Liver (tissue), 9 donors: ENCODE results near the gene TMA16. TPM values are rescaled to one million over a fixed set of nuclear protein-coding genes. Genes with fewer than 3 reads are reported as not detected.

Experiments
- DNase-seq: peaks from one replicate; pipeline ENCODE4 v3.0.0-alpha.2; 2017; ENCODE audit warnings: low spot score
- H3K27ac ChIP-seq, 2 donors: one replicate each; pipeline ENCODE4 v1.7.0; 2013; ENCODE audit warnings: inconsistent platforms in 2 of 2, low read length in 2 of 2, control low read depth in 1 of 2, low read depth in 1 of 2, mild to moderate bottlenecking in 1 of 2
- H3K27me3 ChIP-seq, 4 donors: one replicate each; pipeline versions ENCODE4 v1.6.1 to v1.7.0; 2013; ENCODE audit warnings: low read length in 3 of 4, inconsistent platforms in 1 of 4, mild to moderate bottlenecking in 1 of 4, moderate library complexity in 1 of 4; ENCODE audit not compliant: control insufficient read depth in 4 of 4, insufficient read depth in 4 of 4
- H3K36me3 ChIP-seq, 4 donors: one replicate each; pipeline versions ENCODE4 v1.6.1 to v1.7.0; 2013; ENCODE audit warnings: low read length in 3 of 4, mild to moderate bottlenecking in 3 of 4, low read depth in 1 of 4, moderate library complexity in 1 of 4; ENCODE audit not compliant: control insufficient read depth in 4 of 4, insufficient read depth in 3 of 4
- H3K4me1 ChIP-seq, 4 donors: one replicate each; pipeline versions ENCODE4 v1.6.1 to v1.7.0; 2013; ENCODE audit warnings: low read length in 3 of 4, mild to moderate bottlenecking in 3 of 4, moderate library complexity in 1 of 4; ENCODE audit not compliant: control insufficient read depth in 4 of 4, insufficient read depth in 4 of 4
- H3K4me3 ChIP-seq, 3 donors: one replicate each; pipeline versions ENCODE4 v1.6.1 to v1.7.0; 2013; ENCODE audit warnings: low read length in 3 of 3, control low read depth in 1 of 3, low read depth in 1 of 3, mild to moderate bottlenecking in 1 of 3
- H3K9ac ChIP-seq, 2 donors: one replicate each; pipeline ENCODE4 v1.7.0; 2013; ENCODE audit warnings: low read length in 2 of 2, mild to moderate bottlenecking in 2 of 2, moderate library complexity in 2 of 2, control low read depth in 1 of 2, low read depth in 1 of 2
- H3K9me3 ChIP-seq, 4 donors: one replicate each; pipeline versions ENCODE4 v1.6.1 to v1.7.0; 2013; ENCODE audit warnings: low read length in 3 of 4; ENCODE audit not compliant: control insufficient read depth in 4 of 4
- EGR1 ChIP-seq, 2 donors: IDR thresholded peaks; 2 replicates each; pipeline ENCODE4 v1.6.1; 2016 to 2018; ENCODE audit warnings: antibody characterized with exemption in 2 of 2, low read depth in 2 of 2
- FOXA1 ChIP-seq: IDR thresholded peaks from 2 replicates; pipeline ENCODE4 v1.6.1; 2016; ENCODE audit warnings: antibody characterized with exemption
- FOXA2 ChIP-seq: IDR thresholded peaks from 2 replicates; pipeline ENCODE4 v1.6.1; 2016; ENCODE audit warnings: antibody characterized with exemption
- HNF4A ChIP-seq, 2 donors: conservative IDR thresholded peaks; 2 replicates each; pipeline ENCODE4 v1.6.1; 2016; ENCODE audit warnings: antibody characterized with exemption in 2 of 2, mild to moderate bottlenecking in 2 of 2
- HNF4G ChIP-seq: IDR thresholded peaks from 2 replicates; pipeline ENCODE4 v1.6.1; 2016; ENCODE audit warnings: antibody characterized with exemption
- JUND ChIP-seq, 2 donors: IDR thresholded peaks; 2 replicates each; pipeline ENCODE4 v1.6.1; 2016; ENCODE audit warnings: antibody characterized with exemption in 2 of 2
- NR2F2 ChIP-seq: IDR thresholded peaks from 2 replicates; pipeline ENCODE4 v1.6.1; 2016; ENCODE audit warnings: antibody characterized with exemption
- RAD21 ChIP-seq, 2 donors: IDR thresholded peaks; 2 replicates each; pipeline ENCODE4 v1.6.1; 2016; ENCODE audit warnings: antibody characterized with exemption in 2 of 2, mild to moderate bottlenecking in 2 of 2
- SP1 ChIP-seq: IDR thresholded peaks from 2 replicates; pipeline ENCODE4 v1.6.1; 2018; ENCODE audit warnings: antibody characterized with exemption, mild to moderate bottlenecking
- TAF1 ChIP-seq: conservative IDR thresholded peaks from 2 replicates; pipeline ENCODE4 v1.6.1; 2016; ENCODE audit warnings: antibody characterized with exemption, mild to moderate bottlenecking
- YY1 ChIP-seq: IDR thresholded peaks from 2 replicates; pipeline ENCODE4 v1.6.1; 2016; ENCODE audit warnings: antibody characterized with exemption, mild to moderate bottlenecking
- WGBS: extraction: QIAGEN DNeasy Blood & Tissue Kit; methylation state at CpG from one replicate; pipeline ENCODE4 v1.1.7; 2013; 5-methylcytosine and 5-hydroxymethylcytosine counted together
- polyA plus RNA-seq, 2 donors: library from polyadenylated mRNA; stranded (reverse) in 1 of 2; unstranded in 1 of 2; fragments of 200-250 nt in 1 of 2; fragments of >200 nt in 1 of 2; fragmentation: Nextera tagmentation in 1 of 2; extraction: Ambion mirVana in 1 of 2; gene quantifications; one replicate each; pipeline versions ENCODE4 v1.2.1 to v1.2.3, GENCODE V29; 2013 to 2015
- total RNA-seq, 2 donors: library from RNA; depleted of rRNA; stranded (reverse); fragments of >200 nt; gene quantifications; one replicate each; pipeline ENCODE4 v1.2.3, GENCODE V29; 2014
- TF ChIP-seq, protein P1 (sequence below): IDR thresholded peaks from 2 replicates; pipeline ENCODE4 v1.6.1; 2016; ENCODE audit warnings: antibody characterized with exemption
- TF ChIP-seq, protein P2 (sequence below): IDR thresholded peaks from 2 replicates; pipeline ENCODE4 v1.6.1; 2016; ENCODE audit warnings: antibody characterized with exemption
- donor health status: healthy.
- donor health status: healthy.
- donor health status: healthy.
- donor health status: healthy.
- donor health status: healthy.

The TMA16 gene
- total and polyA plus RNA-seq, 4 donors, result 7.5 to 11.1 (median 9.6) TPM

DNA sequence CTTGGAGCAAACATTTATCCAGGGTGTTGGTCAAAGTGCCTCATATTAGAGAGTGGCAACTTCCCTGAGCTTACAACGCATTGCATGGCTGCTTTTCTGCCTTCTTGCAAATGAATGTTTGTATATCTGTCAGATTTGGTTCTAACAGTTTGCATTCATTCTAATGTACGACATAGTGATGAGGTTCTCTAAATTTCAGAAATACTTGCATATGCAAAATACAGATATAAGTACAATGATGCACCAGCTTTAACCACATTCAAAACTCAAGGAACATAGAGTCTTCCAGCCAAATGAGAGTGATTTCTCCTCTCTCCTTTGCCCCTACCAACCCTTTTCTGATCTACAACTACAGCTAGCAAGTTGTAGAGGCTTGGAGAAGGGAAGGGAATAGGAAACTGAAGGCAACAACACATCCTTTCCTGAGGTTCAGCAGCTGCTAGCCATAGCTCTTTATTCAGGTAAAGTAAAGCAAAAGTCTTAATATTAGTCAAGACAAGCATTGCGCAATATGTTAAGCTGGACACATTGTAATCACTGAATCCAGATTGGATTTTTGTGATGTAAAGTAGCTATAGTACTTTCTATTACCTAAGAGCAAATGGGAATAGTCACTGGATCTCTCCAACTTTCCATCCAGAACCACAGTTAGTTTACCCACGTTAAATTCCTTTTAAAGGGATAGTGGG is 27.3 kb upstream of the TMA16 start:
- no peaks in the 10 kb centered on the region for H3K9me3 ChIP-seq
- TF ChIP-seq, protein P1, sequence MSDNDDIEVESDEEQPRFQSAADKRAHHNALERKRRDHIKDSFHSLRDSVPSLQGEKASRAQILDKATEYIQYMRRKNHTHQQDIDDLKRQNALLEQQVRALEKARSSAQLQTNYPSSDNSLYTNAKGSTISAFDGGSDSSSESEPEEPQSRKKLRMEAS, result no peak
- TF ChIP-seq NR2F2 (no peak), FOXA1 (no peak), HNF4A (conservative IDR thresholded peaks at IDR 0.05) (no peak), RAD21 (IDR thresholded peaks at IDR 0.05) (no peak), TAF1 (no peak), EGR1 (IDR thresholded peaks at IDR 0.05; ENCODE audit: low read depth in 2 of 2) (no peak), JUND (IDR thresholded peaks at IDR 0.05) (no peak)
- no peak overlapping the region for H3K9ac ChIP-seq
- no peaks in the 10 kb centered on the region for H3K27me3 ChIP-seq
- no peak overlapping the region for H3K27ac ChIP-seq
- 84% methylated on average over 4 of the region's 4 CpGs for WGBS
- DNase-seq, result no peak
- no peaks in the 10 kb centered on the region for H3K4me1 ChIP-seq
- no peaks in the 10 kb centered on the region for H3K36me3 ChIP-seq
- H3K4me3 ChIP-seq, result no peak overlapping the region

DNA sequence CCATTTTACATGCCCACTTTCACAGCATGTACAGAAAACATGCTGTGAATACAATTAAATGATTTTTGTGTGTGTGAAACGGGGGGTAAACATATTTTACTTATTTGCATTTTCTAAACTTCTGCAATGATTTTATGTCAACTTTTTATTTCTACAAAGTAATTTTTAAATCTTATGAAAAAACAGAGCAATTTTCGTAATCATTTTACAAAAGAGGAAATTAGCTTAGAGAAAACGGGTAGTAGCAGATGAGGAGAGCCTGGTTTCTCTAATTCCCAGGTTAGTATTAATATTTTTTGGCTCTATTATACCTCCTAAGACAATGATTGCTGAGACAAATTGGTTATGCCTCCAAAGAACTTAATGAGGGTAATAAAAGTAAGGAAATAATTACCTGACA is 24.1 kb upstream of the TMA16 start:
- H3K36me3 ChIP-seq, result no peaks in the 10 kb centered on the region
- peaks cover 0 to 2% (median under 1%) of the 10 kb centered on the region in 4 donors for H3K9me3 ChIP-seq
- WGBS, result 62% methylated on average over 3 of the region's 3 CpGs
- no peak for DNase-seq
- H3K9ac ChIP-seq, result no peak overlapping the region
- H3K4me1 ChIP-seq, result no peaks in the 10 kb centered on the region
- TF ChIP-seq, protein P2, sequence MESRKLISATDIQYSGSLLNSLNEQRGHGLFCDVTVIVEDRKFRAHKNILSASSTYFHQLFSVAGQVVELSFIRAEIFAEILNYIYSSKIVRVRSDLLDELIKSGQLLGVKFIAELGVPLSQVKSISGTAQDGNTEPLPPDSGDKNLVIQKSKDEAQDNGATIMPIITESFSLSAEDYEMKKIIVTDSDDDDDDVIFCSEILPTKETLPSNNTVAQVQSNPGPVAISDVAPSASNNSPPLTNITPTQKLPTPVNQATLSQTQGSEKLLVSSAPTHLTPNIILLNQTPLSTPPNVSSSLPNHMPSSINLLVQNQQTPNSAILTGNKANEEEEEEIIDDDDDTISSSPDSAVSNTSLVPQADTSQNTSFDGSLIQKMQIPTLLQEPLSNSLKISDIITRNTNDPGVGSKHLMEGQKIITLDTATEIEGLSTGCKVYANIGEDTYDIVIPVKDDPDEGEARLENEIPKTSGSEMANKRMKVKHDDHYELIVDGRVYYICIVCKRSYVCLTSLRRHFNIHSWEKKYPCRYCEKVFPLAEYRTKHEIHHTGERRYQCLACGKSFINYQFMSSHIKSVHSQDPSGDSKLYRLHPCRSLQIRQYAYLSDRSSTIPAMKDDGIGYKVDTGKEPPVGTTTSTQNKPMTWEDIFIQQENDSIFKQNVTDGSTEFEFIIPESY, result no peak
- TF ChIP-seq TAF1, result no peak
- TF ChIP-seq YY1, result no peak
- no peak for TF ChIP-seq HNF4G
- TF ChIP-seq EGR1 (IDR thresholded peaks at IDR 0.05; ENCODE audit: low read depth in 2 of 2), result no peak
- H3K27ac ChIP-seq, result no peak overlapping the region
- peaks cover 0 to 2% (median 0%) of the 10 kb centered on the region in 4 donors for H3K27me3 ChIP-seq
- no peak overlapping the region for H3K4me3 ChIP-seq

DNA sequence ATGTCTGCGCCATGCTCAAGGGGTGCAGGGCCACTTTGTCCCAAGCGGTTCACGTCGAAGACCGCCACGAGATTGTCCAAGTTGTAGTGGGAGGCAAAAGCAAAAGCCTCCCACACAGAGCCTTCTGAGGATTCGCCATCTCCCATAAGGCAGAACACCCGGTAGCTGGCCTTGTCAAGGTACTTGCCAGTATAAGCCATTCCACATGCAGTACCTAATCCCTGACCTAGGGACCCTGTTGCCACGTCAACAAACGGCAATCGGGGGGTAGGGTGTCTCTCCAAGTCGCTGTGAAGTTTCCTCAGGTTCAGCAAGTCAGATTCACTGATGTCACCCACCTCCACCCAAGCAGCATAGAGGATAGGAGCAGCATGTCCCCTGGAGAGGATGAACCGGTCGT is 21.4 kb upstream of the TMA16 start:
- H3K4me3 ChIP-seq, result no peak overlapping the region
- no peak for DNase-seq
- WGBS, result 87% methylated on average over 14 of the region's 14 CpGs
- H3K9me3 ChIP-seq, result peaks cover 0 to 2% (median under 1%) of the 10 kb centered on the region in 4 donors
- H3K9ac ChIP-seq, result no peak overlapping the region
- H3K4me1 ChIP-seq, result no peaks in the 10 kb centered on the region
- H3K27ac ChIP-seq, result no peak overlapping the region
- TF ChIP-seq YY1, result no peak
- TF ChIP-seq TAF1, result no peak
- TF ChIP-seq, protein P1, result no peak
- no peak for TF ChIP-seq FOXA1
- no peak for TF ChIP-seq HNF4A (conservative IDR thresholded peaks at IDR 0.05)
- no peak for TF ChIP-seq RAD21 (IDR thresholded peaks at IDR 0.05)
- TF ChIP-seq SP1, result no peak
- TF ChIP-seq FOXA2, result no peak
- no peak for TF ChIP-seq JUND (IDR thresholded peaks at IDR 0.05)
- no peak for TF ChIP-seq HNF4G
- peaks cover 0 to 2% (median 0%) of the 10 kb centered on the region in 4 donors for H3K27me3 ChIP-seq
- H3K36me3 ChIP-seq, result no peaks in the 10 kb centered on the region
